ENCODE results near the gene KCNMB4. TPM values are rescaled to one million over a fixed set of nuclear protein-coding genes. Genes with fewer than 3 reads are reported as not detected.
A peak's percentile ranks its signal among the peaks of the same experiment; 100 is the strongest.

Gene KCNMB4
- total and polyA plus RNA-seq, 3 experiments from 2014 or later = 0.31 to 0.70 (median 0.46) TPM

- Mint-ChIP-seq H3K36me3 (peaks cover 0 to 4% (median 0%) of the 10 kb centered on the region in 3 donors), H3K9me3 (no peaks in the 10 kb centered on the region), H3K27me3 (peaks cover 0 to 13% of the 10 kb centered on the region in 2 donors), H3K4me3 (peak overlapping the region; percentile 76 to 93 (median 82)), H3K27ac (no peak overlapping the region), H3K4me1 (peaks cover 16 to 23% (median 21%) of the 10 kb centered on the region in 3 donors)
- POLR2A ChIA-PET = interaction anchor here (1.3 kb wide), 1 partner anchor 121 kb away, joined by 3 read pairs; no protein-coding TSS in a partner anchor
- Histone ChIP-seq H3K36me3 (ENCODE audit: insufficient read depth, low read length) (no peaks in the 10 kb centered on the region), H3K27me3 (ENCODE audit: insufficient read depth, low read length, poor library complexity, severe bottlenecking) (no peaks in the 10 kb centered on the region), H3K4me1 (ENCODE audit: insufficient read depth, low read length) (peaks cover 16% of the 10 kb centered on the region), H3K4me3 (ENCODE audit: low read length) (peak overlapping the region; percentile 52), H3K9me3 (ENCODE audit: low read length) (no peaks in the 10 kb centered on the region), H3K27ac (ENCODE audit: low read depth, low read length) (no peak overlapping the region)
- CTCF ChIA-PET = no interaction called here
- DNase-seq = peak in 1 of 5 donors; percentile 11
Measured at GRCh38 chr12:70364695-70365397, 1.2 kb upstream of the KCNMB4 start.

- H3K9me3 ChIP-seq (ENCODE audit: low read length) = no peaks in the 10 kb centered on the region
- ChIA-PET POLR2A (interaction anchor here (1.3 kb wide), 1 partner anchor 121 kb away, joined by 3 read pairs; no protein-coding TSS in a partner anchor), CTCF (no interaction called here)
- no peak overlapping the region for H3K27ac ChIP-seq (ENCODE audit: low read depth, low read length)
- no peaks in the 10 kb centered on the region for H3K9me3 Mint-ChIP-seq
- H3K36me3 Mint-ChIP-seq = peaks cover 0 to 4% (median 0%) of the 10 kb centered on the region in 3 donors
- peaks cover 0 to 13% of the 10 kb centered on the region in 2 donors for H3K27me3 Mint-ChIP-seq
- peak overlapping the region; percentile 76 to 93 (median 82) for H3K4me3 Mint-ChIP-seq
- peaks cover 16 to 23% (median 21%) of the 10 kb centered on the region in 3 donors for H3K4me1 Mint-ChIP-seq
- no peaks in the 10 kb centered on the region for H3K27me3 ChIP-seq (ENCODE audit: insufficient read depth, low read length, poor library complexity, severe bottlenecking)
- H3K27ac Mint-ChIP-seq = no peak overlapping the region
- no peak for DNase-seq
- H3K36me3 ChIP-seq (ENCODE audit: insufficient read depth, low read length) = no peaks in the 10 kb centered on the region
- peaks cover 16% of the 10 kb centered on the region for H3K4me1 ChIP-seq (ENCODE audit: insufficient read depth, low read length)
- H3K4me3 ChIP-seq (ENCODE audit: low read length) = peak overlapping the region; percentile 52
Measured at GRCh38 chr12:70365398-70365647, 767 bp upstream of the KCNMB4 start.

GRCh38 chr12:70366581-70367257 is 629 bp downstream of the KCNMB4 start:
- CTCF ChIA-PET = interaction anchor here (1.0 kb wide), 1 partner anchor 18 kb away, joined by 3 read pairs; no protein-coding TSS in a partner anchor
- no peaks in the 10 kb centered on the region for H3K9me3 ChIP-seq (ENCODE audit: low read length)
- no peaks in the 10 kb centered on the region for H3K36me3 ChIP-seq (ENCODE audit: insufficient read depth, low read length)
- peaks cover 0 to 13% of the 10 kb centered on the region in 2 donors for H3K27me3 Mint-ChIP-seq
- H3K4me1 ChIP-seq (ENCODE audit: insufficient read depth, low read length) = peaks cover 16% of the 10 kb centered on the region
- H3K4me3 ChIP-seq (ENCODE audit: low read length) = peak overlapping the region; percentile 87
- H3K4me3 Mint-ChIP-seq = peak overlapping the region; percentile 90 to 99 (median 95)
- peaks cover 16 to 23% (median 21%) of the 10 kb centered on the region in 3 donors for H3K4me1 Mint-ChIP-seq
- H3K36me3 Mint-ChIP-seq = peaks cover 0 to 4% (median 0%) of the 10 kb centered on the region in 3 donors
- peak overlapping the region in 7 of 8 donors; percentile 43 to 90 (median 78) for H3K27ac Mint-ChIP-seq
- no peak overlapping the region for H3K27ac ChIP-seq (ENCODE audit: low read depth, low read length)
- H3K27me3 ChIP-seq (ENCODE audit: insufficient read depth, low read length, poor library complexity, severe bottlenecking) = no peaks in the 10 kb centered on the region
- no peaks in the 10 kb centered on the region for H3K9me3 Mint-ChIP-seq
- POLR2A ChIA-PET = interaction anchor here (0.9 kb wide), 1 partner anchor 17 kb away, joined by 3 read pairs; no protein-coding TSS in a partner anchor
- peak; percentile 42 to 77 (median 59) for DNase-seq

GRCh38 chr12:70367258-70368141 is 1.4 kb downstream of the KCNMB4 start:
- Histone ChIP-seq H3K4me1 (ENCODE audit: insufficient read depth, low read length) (peaks cover 16% of the 10 kb centered on the region), H3K36me3 (ENCODE audit: insufficient read depth, low read length) (no peaks in the 10 kb centered on the region), H3K27ac (ENCODE audit: low read depth, low read length) (no peak overlapping the region), H3K4me3 (ENCODE audit: low read length) (peak overlapping the region; percentile 87), H3K27me3 (ENCODE audit: insufficient read depth, low read length, poor library complexity, severe bottlenecking) (no peaks in the 10 kb centered on the region), H3K9me3 (ENCODE audit: low read length) (no peaks in the 10 kb centered on the region)
- H3K27me3 Mint-ChIP-seq = peaks cover 0 to 13% of the 10 kb centered on the region in 2 donors
- peaks cover 0 to 4% (median 0%) of the 10 kb centered on the region in 3 donors for H3K36me3 Mint-ChIP-seq
- no peak for DNase-seq
- H3K27ac Mint-ChIP-seq = peak overlapping the region in 5 of 8 donors; percentile 57 to 90 (median 76)
- H3K4me3 Mint-ChIP-seq = peak overlapping the region; percentile 90 to 99 (median 95)
- ChIA-PET POLR2A (no interaction called here), CTCF (no interaction called here)
- no peaks in the 10 kb centered on the region for H3K9me3 Mint-ChIP-seq
- H3K4me1 Mint-ChIP-seq = peaks cover 16 to 23% (median 21%) of the 10 kb centered on the region in 3 donors

GRCh38 chr12:70372881-70373280 is 6.8 kb downstream of the KCNMB4 start:
- H3K27me3 Mint-ChIP-seq = no peaks in the 10 kb centered on the region
- H3K9me3 Mint-ChIP-seq = no peaks in the 10 kb centered on the region
- Histone ChIP-seq H3K36me3 (ENCODE audit: insufficient read depth, low read length) (no peaks in the 10 kb centered on the region), H3K27me3 (ENCODE audit: insufficient read depth, low read length, poor library complexity, severe bottlenecking) (no peaks in the 10 kb centered on the region), H3K27ac (ENCODE audit: low read depth, low read length) (no peak overlapping the region), H3K9me3 (ENCODE audit: low read length) (no peaks in the 10 kb centered on the region), H3K4me1 (ENCODE audit: insufficient read depth, low read length) (no peaks in the 10 kb centered on the region), H3K4me3 (ENCODE audit: low read length) (no peak overlapping the region)
- H3K4me1 Mint-ChIP-seq = peaks cover under 1% of the 10 kb centered on the region in 3 donors
- peaks cover 0 to 4% (median 0%) of the 10 kb centered on the region in 3 donors for H3K36me3 Mint-ChIP-seq
- ChIA-PET POLR2A (no interaction called here), CTCF (no interaction called here)
- no peak overlapping the region for H3K27ac Mint-ChIP-seq
- DNase-seq = no peak
- no peak overlapping the region for H3K4me3 Mint-ChIP-seq

- Histone ChIP-seq H3K27me3 (ENCODE audit: insufficient read depth, low read length, poor library complexity, severe bottlenecking) (no peaks in the 10 kb centered on the region), H3K4me1 (ENCODE audit: insufficient read depth, low read length) (no peaks in the 10 kb centered on the region), H3K9me3 (ENCODE audit: low read length) (no peaks in the 10 kb centered on the region), H3K27ac (ENCODE audit: low read depth, low read length) (no peak overlapping the region), H3K36me3 (ENCODE audit: insufficient read depth, low read length) (no peaks in the 10 kb centered on the region), H3K4me3 (ENCODE audit: low read length) (no peak overlapping the region)
- H3K4me1 Mint-ChIP-seq = no peaks in the 10 kb centered on the region
- no peaks in the 10 kb centered on the region for H3K27me3 Mint-ChIP-seq
- no peak for DNase-seq
- ChIA-PET POLR2A (no interaction called here), CTCF (no interaction called here)
- H3K36me3 Mint-ChIP-seq = peaks cover 0 to 18% (median 0%) of the 10 kb centered on the region in 3 donors
- no peak overlapping the region for H3K4me3 Mint-ChIP-seq
- no peaks in the 10 kb centered on the region for H3K9me3 Mint-ChIP-seq
- H3K27ac Mint-ChIP-seq = no peak overlapping the region
Measured at GRCh38 chr12:70379846-70380245, 13.8 kb downstream of the KCNMB4 start.

- DNase-seq = no peak
- Histone ChIP-seq H3K4me1 (ENCODE audit: insufficient read depth, low read length) (no peaks in the 10 kb centered on the region), H3K27ac (ENCODE audit: low read depth, low read length) (no peak overlapping the region), H3K27me3 (ENCODE audit: insufficient read depth, low read length, poor library complexity, severe bottlenecking) (no peaks in the 10 kb centered on the region), H3K36me3 (ENCODE audit: insufficient read depth, low read length) (no peaks in the 10 kb centered on the region), H3K4me3 (ENCODE audit: low read length) (no peak overlapping the region), H3K9me3 (ENCODE audit: low read length) (no peaks in the 10 kb centered on the region)
- Mint-ChIP-seq H3K36me3 (peaks cover 0 to 16% (median 0%) of the 10 kb centered on the region in 3 donors), H3K27me3 (no peaks in the 10 kb centered on the region), H3K27ac (no peak overlapping the region), H3K4me1 (no peaks in the 10 kb centered on the region), H3K9me3 (peaks cover 0 to 2% (median 0%) of the 10 kb centered on the region in 5 donors), H3K4me3 (no peak overlapping the region)
- ChIA-PET CTCF (no interaction called here), POLR2A (no interaction called here)
Measured at GRCh38 chr12:70383484-70383883, 17.4 kb downstream of the KCNMB4 start.

Measured in CD8-positive, alpha-beta memory T cell (primary cell).